ENCODE data around the gene PURA. TPM values are rescaled to one million over a fixed set of nuclear protein-coding genes. Genes with fewer than 3 reads are reported as not detected.

PURA gene
- total RNA-seq, 1 donor from 2014 or later: 7.7 TPM

GRCh38 chr5:140166911-140167310 is 53.0 kb downstream of the PURA start:
- H3K4me3 ChIP-seq (ENCODE audit: low read depth, low read length): no peak overlapping the region
- DNase-seq (ENCODE audit: low read depth): no peak
- no peak for TF ChIP-seq CTCF (conservative IDR thresholded peaks at IDR 0.05; ENCODE audit: low read depth, low read length)

GRCh38 chr5:140168371-140168770 is 54.5 kb downstream of the PURA start:
- no peak for DNase-seq (ENCODE audit: low read depth)
- H3K4me3 ChIP-seq (ENCODE audit: low read depth, low read length): no peak overlapping the region
- TF ChIP-seq CTCF (conservative IDR thresholded peaks at IDR 0.05; ENCODE audit: low read depth, low read length): no peak

GRCh38 chr5:140169410-140169809 is 55.5 kb downstream of the PURA start:
- H3K4me3 ChIP-seq (ENCODE audit: low read depth, low read length): no peak overlapping the region
- DNase-seq (ENCODE audit: low read depth): no peak
- TF ChIP-seq CTCF (conservative IDR thresholded peaks at IDR 0.05; ENCODE audit: low read depth, low read length): peak; percentile 45

GRCh38 chr5:140172483-140172882 is 58.6 kb downstream of the PURA start:
- no peak for TF ChIP-seq CTCF (conservative IDR thresholded peaks at IDR 0.05; ENCODE audit: low read depth, low read length)

GRCh38 chr5:140174014-140174413 is 60.1 kb downstream of the PURA start:
- TF ChIP-seq CTCF (conservative IDR thresholded peaks at IDR 0.05; ENCODE audit: low read depth, low read length): no peak
- H3K4me3 ChIP-seq (ENCODE audit: low read depth, low read length): no peak overlapping the region
- DNase-seq (ENCODE audit: low read depth): no peak

More at GRCh38 chr5:140172483-140172882, 58.6 kb downstream of the PURA start:
- H3K4me3 ChIP-seq (ENCODE audit: low read depth, low read length): no peak overlapping the region
- no peak for DNase-seq (ENCODE audit: low read depth)

- no peak for DNase-seq (ENCODE audit: low read depth)
- peak within 1 kb of the TSS; percentile 64 for H3K4me3 ChIP-seq (ENCODE audit: low read depth, low read length)
- no peak for TF ChIP-seq CTCF (conservative IDR thresholded peaks at IDR 0.05; ENCODE audit: low read depth, low read length)
Observed at GRCh38 chr5:140174465-140175366, 60.8 kb downstream of the PURA start, which contains the start of gene CYSTM1. TSS of gene CYSTM1 (plus strand) at chr5:140175188. CDS start at chr5:140194466, 19,278 bp downstream.

Other genes starting within 250 kb of the PURA start
- 0.43 and 1.5 TPM in 2 replicates for gene NRG2, start 70.8 kb upstream of the PURA start, total RNA-seq
- gene IGIP, start 11.8 kb downstream of the PURA start, total RNA-seq: 1.1 and 1.5 TPM in 2 replicates
- 57.4 and 161 TPM in 2 replicates for gene CYSTM1, start 61.1 kb downstream of the PURA start, total RNA-seq
- 159 and 173 TPM in 2 replicates for gene PFDN1, start 189.0 kb downstream of the PURA start, total RNA-seq
- gene HBEGF, start 232.5 kb downstream of the PURA start, total RNA-seq: 25.0 and 25.6 TPM in 2 replicates
- not detected in 2 replicates for gene SLC4A9, start 246.1 kb downstream of the PURA start, total RNA-seq

All from epithelial cell of proximal tubule (primary cell).